Measurements from ENCODE around the gene IL31.
"Not testable (repeated sequence)": the region's sequence is repeated elsewhere in the genome, so short reads cannot be mapped to it uniquely, and the experiment has no call there.

DNA sequence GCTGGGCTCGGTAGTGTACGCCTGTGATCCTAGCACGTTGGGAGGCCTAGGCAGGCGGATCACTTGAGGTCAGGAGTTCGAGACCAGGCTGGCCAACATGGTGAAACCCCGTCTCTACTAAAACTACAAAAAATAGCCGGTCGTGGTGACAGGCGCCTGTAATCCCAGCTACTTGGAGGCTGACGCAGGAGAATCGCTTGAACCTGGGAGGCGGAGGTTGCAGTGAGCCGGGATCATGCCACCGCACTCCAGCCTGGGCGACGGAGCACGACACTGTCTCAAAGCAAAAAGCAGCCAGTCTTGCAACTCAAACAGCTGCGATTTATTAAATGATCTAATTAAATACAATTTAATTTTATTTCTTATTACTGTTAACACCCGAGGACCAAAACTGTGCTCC lies 28.8 kb upstream of the IL31 start:
- not testable (repeated sequence) for TF ChIP-seq CTCF (conservative IDR thresholded peaks at IDR 0.05); ZFX (IDR thresholded peaks at IDR 0.05)

Measured in C4-2B (cell line).